ENCODE measurements around the gene SSX5.
"Not testable (repeated sequence)": the region's sequence is repeated elsewhere in the genome, so short reads cannot be mapped to it uniquely, and the experiment has no call there.

The SSX5 gene, protein sequence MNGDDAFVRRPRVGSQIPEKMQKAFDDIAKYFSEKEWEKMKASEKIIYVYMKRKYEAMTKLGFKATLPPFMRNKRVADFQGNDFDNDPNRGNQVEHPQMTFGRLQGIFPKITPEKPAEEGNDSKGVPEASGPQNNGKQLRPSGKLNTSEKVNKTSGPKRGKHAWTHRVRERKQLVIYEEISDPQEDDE

DNA sequence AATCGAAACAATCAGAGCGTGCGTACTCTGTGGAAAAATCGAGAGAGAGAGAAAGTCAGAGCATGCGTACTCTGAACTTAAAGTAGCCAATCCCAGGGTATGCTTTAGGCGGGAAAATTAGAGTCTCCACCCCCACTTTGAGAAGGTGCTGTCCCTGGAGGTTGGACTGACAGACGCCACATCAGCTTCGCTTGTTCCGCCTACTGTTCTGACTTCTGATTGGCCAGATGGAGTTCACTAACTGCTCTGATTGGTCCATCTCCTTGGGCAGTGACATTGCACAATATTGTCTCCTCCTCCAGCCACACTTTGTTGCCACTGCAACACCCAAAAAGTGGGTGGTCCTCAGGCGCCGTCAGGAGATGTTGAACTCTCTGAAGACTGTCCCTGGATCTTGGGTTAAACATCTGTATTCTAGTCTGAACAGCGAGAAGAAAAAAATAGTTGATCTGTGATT lies at the start of gene SSX5:
Gene SSX5, minus strand, starts transcription at position 51 of the 457 bp plus-strand sequence. CDS start 1,437 bp downstream, outside the sequence.
- FAIRE-seq: no peak

DNA sequence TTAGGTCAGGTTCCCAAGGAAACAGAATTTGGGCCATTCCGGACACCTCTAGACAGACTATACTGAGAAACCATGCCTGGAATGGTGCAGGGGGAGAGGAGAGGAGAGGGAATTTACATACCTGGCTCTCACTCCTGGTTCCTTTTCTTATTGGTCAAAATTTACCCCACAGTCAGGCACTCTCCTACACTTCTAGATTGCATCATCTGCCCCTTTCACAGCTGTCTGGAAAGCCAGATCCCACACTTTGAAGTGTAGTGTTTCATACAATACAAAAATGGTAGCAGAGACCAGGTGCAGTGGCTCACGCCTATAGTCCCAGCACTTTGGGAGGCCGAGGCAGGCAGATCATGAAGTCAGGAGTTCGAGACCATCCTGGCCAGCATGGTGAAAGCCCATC lies 27.6 kb upstream of the SSX5 start:
- not testable (repeated sequence) for FAIRE-seq

DNA sequence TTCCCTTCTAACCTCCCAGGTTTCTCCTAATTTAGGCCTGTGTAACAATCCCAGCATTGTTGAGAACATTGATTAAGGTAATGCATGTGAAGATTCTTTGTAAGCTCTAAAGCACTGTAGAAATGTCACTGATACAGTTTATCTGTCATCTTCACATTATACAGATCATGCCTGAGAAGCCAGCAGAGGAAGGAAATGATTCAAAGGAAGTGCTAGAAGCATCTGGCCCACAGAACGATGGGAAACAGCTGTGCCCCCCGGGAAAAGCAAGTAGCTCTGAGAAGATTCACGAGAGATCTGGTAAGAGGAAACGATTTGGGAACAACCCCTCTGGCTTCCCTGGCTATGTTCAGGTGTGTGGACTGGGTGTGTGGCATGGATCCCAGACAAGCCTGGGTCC lies 17.7 kb upstream of the SSX5 start:
- FAIRE-seq: not testable (repeated sequence)

DNA sequence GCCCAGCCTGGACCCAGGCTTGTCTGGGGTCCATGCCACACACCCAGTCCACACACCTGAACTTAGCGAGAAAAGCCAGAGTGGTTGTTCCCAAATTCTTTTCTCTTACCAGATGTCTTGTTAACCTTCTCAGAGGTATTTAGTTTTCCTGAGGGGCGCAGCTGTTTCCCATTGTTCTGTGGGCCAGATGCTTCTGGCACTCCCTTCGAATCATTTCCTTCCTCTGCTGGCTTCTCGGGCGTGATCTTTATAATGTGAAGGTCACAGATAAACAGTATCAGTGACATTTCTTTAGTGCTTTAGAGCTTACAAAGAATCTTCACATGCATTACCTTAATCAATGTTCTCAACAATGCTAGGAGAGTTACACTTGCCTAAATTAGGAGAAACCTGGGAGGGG lies 6.6 kb downstream of the SSX5 start:
- FAIRE-seq: not testable (repeated sequence)

DNA sequence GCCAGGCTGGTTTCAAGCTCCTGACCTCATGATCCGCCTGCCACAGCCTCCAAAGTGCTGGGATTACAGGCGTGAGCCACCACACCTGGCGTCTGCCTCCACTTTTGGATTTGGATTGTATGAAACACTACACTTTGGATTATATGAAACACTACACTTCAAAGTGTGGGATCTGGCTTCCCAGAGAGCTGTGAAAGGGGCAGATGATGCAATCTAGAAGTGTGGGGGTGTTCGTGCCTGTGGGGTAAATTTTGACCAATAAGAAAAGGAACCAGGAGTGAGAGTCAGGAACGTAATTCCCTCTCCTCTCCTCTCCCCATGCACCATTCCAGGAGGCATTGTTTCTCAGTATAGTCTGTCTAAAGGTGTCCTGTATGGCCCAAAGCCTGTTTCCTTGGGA lies 14.7 kb downstream of the SSX5 start:
- FAIRE-seq: not testable (repeated sequence)

DNA sequence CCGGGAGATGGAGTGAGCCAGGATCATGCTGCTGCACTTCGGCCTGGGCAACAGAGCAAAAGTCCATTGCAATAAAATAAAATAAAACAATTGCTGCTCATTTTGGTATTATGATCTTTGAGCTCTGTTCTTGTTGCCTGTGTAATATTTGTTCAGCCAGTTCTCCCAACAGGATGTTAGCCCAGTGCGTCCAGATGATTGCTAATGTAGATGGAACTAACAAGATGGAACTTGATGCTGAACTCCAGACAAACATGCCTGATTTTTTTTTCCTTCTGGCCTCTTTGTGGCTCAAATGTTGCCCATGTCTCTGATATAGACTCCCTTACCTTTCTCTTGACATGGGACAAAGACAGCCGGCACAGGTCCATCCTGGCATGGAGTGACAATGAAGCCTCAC lies 15.8 kb downstream of the SSX5 start:
- FAIRE-seq: no peak

DNA sequence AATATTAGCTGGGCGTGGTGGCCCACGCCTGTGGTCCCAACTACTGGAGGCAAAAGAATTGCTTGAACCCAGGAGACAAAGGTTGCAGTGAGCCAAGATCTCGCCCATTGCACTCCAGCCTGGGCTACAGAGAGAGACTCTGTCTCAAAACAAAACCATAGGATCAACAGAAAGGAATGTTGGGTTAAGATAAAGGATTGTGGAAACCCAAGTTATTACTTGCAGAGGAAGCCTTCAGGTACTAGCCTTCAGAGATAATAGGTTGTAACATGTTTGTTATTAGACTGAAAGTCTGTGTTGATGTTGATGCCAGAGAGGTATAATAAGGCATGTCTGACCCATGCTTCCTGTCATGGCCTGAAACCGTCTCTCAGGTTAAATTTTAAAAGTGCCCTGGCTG lies 16.9 kb downstream of the SSX5 start:
- no peak for FAIRE-seq

DNA sequence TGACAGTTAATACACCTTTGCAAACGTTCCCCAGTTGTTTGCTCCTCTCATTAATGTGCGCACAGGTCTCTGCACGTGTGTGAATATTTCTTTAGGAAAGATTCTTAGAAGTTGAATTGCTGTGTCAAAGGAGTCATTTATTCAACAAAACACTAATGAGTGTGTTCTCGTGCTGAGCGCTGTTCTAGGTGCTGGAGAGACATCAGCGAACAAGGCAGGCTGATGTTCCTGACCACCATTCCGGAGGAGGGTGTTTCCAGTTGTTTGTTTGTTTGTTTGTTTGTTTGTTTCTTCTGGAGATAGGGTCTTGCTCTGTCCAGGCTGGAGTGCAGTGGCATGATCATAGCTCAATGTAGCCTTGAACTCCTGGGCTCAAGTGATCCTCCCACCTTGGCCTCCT lies 30.3 kb downstream of the SSX5 start:
- not testable (repeated sequence) for FAIRE-seq

DNA sequence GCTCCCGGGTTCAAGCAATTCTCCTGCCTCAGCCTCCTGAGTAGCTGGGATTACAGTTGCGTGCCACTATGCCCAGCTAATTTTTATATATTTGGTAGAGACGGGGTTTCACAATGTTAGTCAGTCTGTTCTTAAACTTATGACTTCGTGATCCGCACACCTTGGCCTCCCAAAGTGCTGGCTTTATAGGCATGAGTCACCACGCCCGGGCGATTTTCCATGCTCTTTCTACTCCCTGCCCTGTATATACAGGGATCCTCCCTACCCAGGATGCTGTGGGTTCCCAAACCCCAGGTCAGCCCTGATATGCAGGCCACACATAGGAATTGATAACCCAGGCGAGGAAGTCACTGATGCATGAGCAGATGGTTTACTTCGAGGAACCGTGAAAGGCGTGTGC lies 31.4 kb downstream of the SSX5 start:
- FAIRE-seq: no peak

DNA sequence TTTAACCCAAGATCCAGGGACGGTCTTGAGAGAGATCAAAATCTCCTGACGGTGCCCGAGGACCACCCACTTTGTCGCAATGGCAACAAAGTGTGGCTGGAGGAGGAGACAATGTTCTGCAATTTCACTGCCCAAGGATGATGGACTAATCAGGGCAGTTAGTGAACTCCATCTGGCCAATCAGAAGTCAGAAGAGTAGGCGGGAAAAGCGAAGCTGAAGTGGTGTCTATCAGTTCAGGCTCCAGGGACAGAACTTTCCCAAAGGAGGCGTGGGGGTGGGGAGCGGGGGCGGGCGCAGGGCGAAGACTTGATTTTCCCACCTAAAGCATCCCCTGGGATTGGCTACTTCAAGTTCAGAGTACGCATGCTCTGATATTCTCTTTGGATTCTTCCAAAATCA lies 40.6 kb downstream of the SSX5 start:
- FAIRE-seq: no peak

DNA sequence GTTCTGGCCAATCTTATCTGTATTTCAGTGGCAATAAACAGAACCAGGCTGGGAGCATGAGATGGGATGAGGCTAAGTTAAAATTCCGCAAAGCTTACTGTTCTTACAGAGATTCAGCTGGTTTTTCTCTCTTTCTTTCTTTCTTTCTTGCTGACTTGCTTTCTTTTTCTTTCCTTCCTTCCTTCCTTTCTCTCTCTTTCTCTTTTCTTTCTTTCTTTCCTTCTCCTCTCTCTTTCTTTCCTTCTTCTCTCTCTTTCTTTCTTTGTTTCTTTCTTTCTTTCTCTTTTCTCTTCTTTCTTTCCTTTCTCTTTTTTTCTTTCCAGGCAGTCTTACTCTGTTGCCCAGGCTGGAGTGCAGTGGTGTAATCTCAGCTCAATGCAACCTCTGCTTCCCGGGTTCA lies 41.8 kb downstream of the SSX5 start:
- no peak for FAIRE-seq

DNA sequence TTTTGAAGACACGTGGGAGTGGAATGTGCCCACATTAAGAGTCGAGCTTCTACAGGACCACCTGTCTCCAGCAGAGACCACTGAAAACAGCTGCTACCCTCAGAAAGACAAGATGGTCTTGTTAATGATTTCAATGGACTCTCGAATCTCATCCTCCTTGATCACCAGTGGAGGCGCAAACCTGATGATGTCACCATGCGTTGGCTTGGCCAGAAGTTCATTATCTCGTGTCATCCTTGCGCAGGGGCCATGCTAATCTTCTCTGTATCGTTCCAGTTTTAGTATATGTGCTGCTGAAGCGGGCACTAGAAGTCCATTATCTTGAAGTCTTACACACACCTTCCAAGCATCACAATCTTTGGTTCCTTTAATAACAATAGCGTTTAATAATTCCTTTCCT lies 42.8 kb downstream of the SSX5 start:
- no peak for FAIRE-seq

DNA sequence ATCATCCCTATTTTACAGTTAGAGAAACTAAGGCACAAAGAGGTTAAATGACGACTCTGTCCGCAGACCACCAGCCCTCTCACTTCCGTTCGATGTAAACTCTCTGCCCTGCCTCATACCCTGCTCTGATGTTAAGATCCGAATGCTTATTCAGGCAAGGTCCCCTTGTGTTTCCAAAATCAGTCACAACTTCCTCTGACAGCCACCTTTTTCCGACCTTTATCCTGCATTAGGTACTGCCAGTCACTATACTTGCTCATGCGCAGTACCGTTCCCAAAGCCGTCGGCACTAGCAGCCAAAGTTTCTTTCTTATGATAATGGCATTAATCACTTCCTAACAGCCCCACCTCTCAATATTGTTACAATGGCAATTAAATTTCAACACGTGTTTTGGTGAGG lies 53.9 kb downstream of the SSX5 start:
- not testable (repeated sequence) for FAIRE-seq

DNA sequence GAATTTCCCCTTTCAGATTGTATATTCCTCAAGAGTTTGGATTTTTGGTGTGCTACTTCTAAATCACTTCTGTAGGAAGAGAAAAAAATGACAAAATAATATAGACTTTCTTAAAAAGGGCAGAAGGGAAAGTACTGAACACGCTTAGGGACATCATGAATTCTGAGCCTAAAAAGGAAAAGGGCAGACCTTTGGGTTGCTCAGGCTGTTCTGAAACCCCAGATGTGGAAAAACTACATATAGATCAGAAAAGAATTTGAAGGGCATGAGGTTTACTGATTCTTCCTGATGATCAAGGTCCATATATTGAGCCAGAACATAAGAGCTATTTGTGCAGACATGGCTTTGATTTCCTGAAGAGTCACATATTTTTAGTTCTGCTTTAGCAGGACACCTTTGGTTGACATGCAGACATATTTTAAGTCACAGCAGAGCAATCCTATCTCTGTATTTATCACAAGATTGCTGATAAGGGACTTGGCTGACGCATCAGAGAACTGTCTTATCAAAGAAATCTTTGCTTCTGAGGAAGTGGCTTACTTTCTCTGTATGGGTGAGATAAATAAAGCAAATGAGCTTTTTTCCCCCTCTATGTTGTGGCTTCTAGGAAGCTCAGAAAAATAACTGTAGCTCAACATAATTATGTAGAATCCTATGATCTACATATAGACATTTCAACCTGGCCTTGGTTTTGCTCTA lies 54.6 kb downstream of the SSX5 start:
- FAIRE-seq: not testable (repeated sequence)

DNA sequence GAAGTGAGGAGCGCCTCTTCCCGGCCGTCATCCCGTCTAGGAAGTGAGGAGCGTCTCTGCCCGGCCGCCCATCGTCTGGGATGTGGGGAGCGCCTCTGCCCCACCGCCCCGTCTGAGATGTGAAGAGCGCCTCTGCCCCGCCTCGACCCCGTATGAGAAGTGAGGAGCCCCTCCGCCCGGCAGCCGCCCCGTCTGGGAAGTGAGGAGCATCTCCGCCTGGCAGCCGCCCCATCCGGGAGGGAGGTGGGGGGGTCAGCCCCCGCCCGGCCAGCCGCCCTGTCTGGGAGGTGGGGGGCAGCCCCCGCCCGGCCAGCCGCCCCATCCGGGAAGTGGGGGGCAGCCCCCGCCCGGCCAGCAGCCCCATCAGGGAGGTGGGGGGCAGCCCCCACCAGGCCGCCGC lies 57.5 kb downstream of the SSX5 start:
- FAIRE-seq: not testable (repeated sequence)

All from TTC549 (cell line).